B cell (primary cell): ENCODE measurements around the gene TENM4. TPM values are rescaled to one million over a fixed set of nuclear protein-coding genes. Genes with fewer than 3 reads are reported as not detected.

Source experiments
- ATAC-seq: fragments of 200-7000 bp; cut with Tn5 transposase; one replicate; pipeline ENCODE4 v1.10.0; 2021; ENCODE audit warnings: low read depth, mild to moderate bottlenecking, moderate number of reproducible peaks, moderate library complexity
- CTCF ChIA-PET: fragments of 350-600 bp; sonication (Branson Sonifier 250); formaldehyde crosslinking; loops from one replicate; lab custom pipeline; 2021; ENCODE audit warnings: antibody characterized with exemption, inconsistent platforms; lab: Charles Lee
- POLR2A ChIA-PET: fragments of 350-600 bp; sonication (Branson Sonifier 250); formaldehyde crosslinking; loops from one replicate; lab custom pipeline; 2021; ENCODE audit warnings: antibody characterized with exemption; lab: Charles Lee
- DNase-seq: peaks from one replicate; pipeline ENCODE4 v3.0.0; 2013
- H2AFZ ChIP-seq: 2 replicates; pipeline ENCODE4 v1.6.1; 2012; ENCODE audit warnings: mild to moderate bottlenecking, low read depth, low read length; ENCODE audit not compliant: insufficient read depth, poor library complexity, severe bottlenecking
- H3K27ac ChIP-seq, 2 donors: 1 replicate in 1 of 2; 2 replicates in 1 of 2; pipeline ENCODE4 v1.5.1; 2012 to 2013; ENCODE audit warnings: low read length in 2 of 2, mild to moderate bottlenecking in 2 of 2, moderate library complexity in 1 of 2
- H3K27me3 ChIP-seq, 4 experiments: fragments of 200-600 bp in 1 of 4; sonication (generic) in 1 of 4; replicated peaks in 1 of 4; 1 replicate in 2 of 4; 2 replicates in 2 of 4; pipeline versions ENCODE4 v1.6.1 to v1.7.0; 2013 to 2016; ENCODE audit warnings: low read length in 3 of 4, mild to moderate bottlenecking in 2 of 4, mixed read lengths in 1 of 4, moderate library complexity in 1 of 4; ENCODE audit not compliant: insufficient read depth in 4 of 4, control insufficient read depth in 3 of 4; ENCODE audit errors: control extremely low read depth in 1 of 4
- H3K36me3 ChIP-seq, 2 experiments: replicated peaks in 1 of 2; 1 replicate in 1 of 2; 2 replicates in 1 of 2; pipeline versions ENCODE4 v1.6.1 to v1.7.1; 2013; ENCODE audit warnings: low read length in 1 of 2; ENCODE audit not compliant: insufficient read depth in 2 of 2, control insufficient read depth in 1 of 2; ENCODE audit errors: control extremely low read depth in 1 of 2, extremely low read depth in 1 of 2
- H3K4me1 ChIP-seq, 2 donors: fragments of 200-600 bp in 1 of 2; sonication (generic) in 1 of 2; 1 replicate in 1 of 2; 2 replicates in 1 of 2; pipeline versions ENCODE4 v1.5.1 to v1.6.1; 2013 to 2017; ENCODE audit warnings: low read length in 2 of 2; ENCODE audit not compliant: control insufficient read depth in 2 of 2, insufficient read depth in 2 of 2
- H3K4me2 ChIP-seq: replicated peaks from 2 replicates; pipeline ENCODE3; 2012; ENCODE audit warnings: mild to moderate bottlenecking, low read depth, low read length; ENCODE audit not compliant: poor library complexity, severe bottlenecking
- H3K4me3 ChIP-seq, 5 experiments: fragments of 200-600 bp in 1 of 5; sonication (generic) in 1 of 5; 1 replicate in 3 of 5; 2 replicates in 2 of 5; pipeline versions ENCODE4 v1.5.1 to v1.7.0; 2011 to 2016; ENCODE audit warnings: low read length in 4 of 5, mild to moderate bottlenecking in 4 of 5, low read depth in 2 of 5, control low read depth in 1 of 5, moderate library complexity in 1 of 5; ENCODE audit not compliant: insufficient read depth in 1 of 5; ENCODE audit errors: control extremely low read depth in 1 of 5, extremely low read depth in 1 of 5
- H3K79me2 ChIP-seq: fragments of 200-600 bp; sonication (generic); one replicate; pipeline ENCODE4 v1.6.0; 2016; ENCODE audit warnings: low read length; ENCODE audit not compliant: control insufficient read depth, insufficient read depth
- H3K9ac ChIP-seq: fragments of 200-600 bp; sonication (generic); 2 replicates; pipeline ENCODE4 v1.6.1; 2017; ENCODE audit warnings: mild to moderate bottlenecking, low read length, moderate library complexity
- H3K9me3 ChIP-seq, 3 donors: one replicate each; pipeline versions ENCODE4 v1.6.1 to v1.7.1; 2013; ENCODE audit warnings: low read length in 2 of 3; ENCODE audit not compliant: control insufficient read depth in 2 of 3, insufficient read depth in 1 of 3; ENCODE audit errors: control extremely low read depth in 1 of 3
- H4K20me1 ChIP-seq: 2 replicates; pipeline ENCODE4 v1.6.0; 2012; ENCODE audit warnings: mild to moderate bottlenecking, low read length; ENCODE audit not compliant: insufficient read depth, control insufficient read depth, poor library complexity, severe bottlenecking
- H3K27ac Mint-ChIP-seq: one replicate; pipeline ENCODE4 v1.8.0; 2021; ENCODE audit warnings: mixed read lengths
- H3K27me3 Mint-ChIP-seq: one replicate; pipeline ENCODE4 v1.8.0; 2021; ENCODE audit warnings: mixed read lengths
- H3K4me1 Mint-ChIP-seq: one replicate; pipeline ENCODE4 v1.8.0; 2021; ENCODE audit warnings: mixed read lengths
- H3K4me3 Mint-ChIP-seq: one replicate; pipeline ENCODE4 v1.8.0; 2021; ENCODE audit warnings: mixed read lengths
- H3K9me3 Mint-ChIP-seq: one replicate; pipeline ENCODE4 v1.8.0; 2022; ENCODE audit warnings: mixed read lengths; ENCODE audit not compliant: insufficient read depth
- EZH2 ChIP-seq: IDR thresholded peaks from 2 replicates; pipeline ENCODE4 v1.6.1; 2012; ENCODE audit warnings: borderline replicate concordance, low read depth, mild to moderate bottlenecking, moderate library complexity, low read length; ENCODE audit not compliant: insufficient read depth, poor library complexity, severe bottlenecking
- WGBS: methylation state at CpG from one replicate; pipeline ENCODE4 v1.1.5; 2013; ENCODE audit warnings: missing lambda C conversion rate; ENCODE audit not compliant: insufficient coverage; 5-methylcytosine and 5-hydroxymethylcytosine counted together
- intact Hi-C: fragments of 100-400 bp; cut with micrococcal nuclease; formaldehyde crosslinking; loops from one replicate; pipeline ENCODE4 v1.10.0; 2022
- polyA plus RNA-seq: library from polyadenylated mRNA; depleted of rRNA; stranded (reverse); fragments of >200 nt; gene quantifications from 2 replicates; pipeline ENCODE4 v1.2.3, GENCODE V29; 2012
- total RNA-seq, 2 donors: library from RNA; stranded (reverse); fragments of 120-200 nt in 1 of 2; gene quantifications; 1 replicate in 1 of 2; 2 replicates in 1 of 2; pipeline versions ENCODE4 v1.2.3 to v1.2.4, GENCODE V29; 2013 to 2022
- TF ChIP-seq, protein P1 (sequence below): fragments of 200-600 bp; IDR thresholded peaks from one replicate; pipeline ENCODE4 v1.8.0; 2022; ENCODE audit warnings: antibody characterized with exemption, mild to moderate bottlenecking

Gene TENM4
- total and polyA plus RNA-seq, 2 donors (not counting 1 experiment from before 2014, with no cell fraction given), result 0.09 to 5.7 TPM

DNA sequence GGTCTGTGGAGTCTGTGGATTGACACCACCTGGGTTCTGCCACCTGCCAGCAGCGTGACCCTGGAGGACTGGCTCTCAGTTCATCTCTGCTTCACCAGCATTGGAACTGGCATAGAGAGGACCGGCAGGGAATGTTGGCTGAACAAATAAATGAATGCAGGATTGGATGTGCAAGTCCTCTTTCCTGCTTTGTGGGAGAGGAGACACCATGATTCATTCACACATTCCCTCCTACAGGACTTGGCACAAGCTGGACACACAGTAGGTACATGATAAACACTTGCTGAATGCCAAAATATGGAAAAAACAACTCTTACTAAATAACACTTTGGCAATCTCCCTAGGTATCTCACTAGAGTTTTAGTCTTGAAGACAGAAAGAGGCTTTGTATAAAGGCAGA lies 749.6 kb downstream of the TENM4 start:
- Histone ChIP-seq H3K4me2 (no peak overlapping the region), H4K20me1 (no peaks in the 10 kb centered on the region), H3K36me3 (no peaks in the 10 kb centered on the region), H3K9ac (no peak overlapping the region), H3K9me3 (no peaks in the 10 kb centered on the region), H3K4me1 (no peaks in the 10 kb centered on the region), H3K79me2 (no peaks in the 10 kb centered on the region), H3K27ac (no peak overlapping the region), H3K27me3 (peaks cover 0 to 5% (median 0%) of the 10 kb centered on the region in 4 experiments), H3K4me3 (no peak overlapping the region), H2AFZ (no peak overlapping the region)
- DNase-seq (no peak), ATAC-seq (no peak)
- intact Hi-C loops, result no loop called here
- WGBS, result no CpG with 5 or more reads among the region's 2 CpGs
- H3K4me1 Mint-ChIP-seq, result no peaks in the 10 kb centered on the region
- ChIA-PET POLR2A (no interaction called here), CTCF (no interaction called here)
- TF ChIP-seq, protein P1, sequence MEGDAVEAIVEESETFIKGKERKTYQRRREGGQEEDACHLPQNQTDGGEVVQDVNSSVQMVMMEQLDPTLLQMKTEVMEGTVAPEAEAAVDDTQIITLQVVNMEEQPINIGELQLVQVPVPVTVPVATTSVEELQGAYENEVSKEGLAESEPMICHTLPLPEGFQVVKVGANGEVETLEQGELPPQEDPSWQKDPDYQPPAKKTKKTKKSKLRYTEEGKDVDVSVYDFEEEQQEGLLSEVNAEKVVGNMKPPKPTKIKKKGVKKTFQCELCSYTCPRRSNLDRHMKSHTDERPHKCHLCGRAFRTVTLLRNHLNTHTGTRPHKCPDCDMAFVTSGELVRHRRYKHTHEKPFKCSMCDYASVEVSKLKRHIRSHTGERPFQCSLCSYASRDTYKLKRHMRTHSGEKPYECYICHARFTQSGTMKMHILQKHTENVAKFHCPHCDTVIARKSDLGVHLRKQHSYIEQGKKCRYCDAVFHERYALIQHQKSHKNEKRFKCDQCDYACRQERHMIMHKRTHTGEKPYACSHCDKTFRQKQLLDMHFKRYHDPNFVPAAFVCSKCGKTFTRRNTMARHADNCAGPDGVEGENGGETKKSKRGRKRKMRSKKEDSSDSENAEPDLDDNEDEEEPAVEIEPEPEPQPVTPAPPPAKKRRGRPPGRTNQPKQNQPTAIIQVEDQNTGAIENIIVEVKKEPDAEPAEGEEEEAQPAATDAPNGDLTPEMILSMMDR, result no peak
- TF ChIP-seq EZH2, result no peak
- no peak overlapping the region for H3K4me3 Mint-ChIP-seq
- H3K27me3 Mint-ChIP-seq, result peaks cover 13% of the 10 kb centered on the region
- no peak overlapping the region for H3K27ac Mint-ChIP-seq
- no peaks in the 10 kb centered on the region for H3K9me3 Mint-ChIP-seq

DNA sequence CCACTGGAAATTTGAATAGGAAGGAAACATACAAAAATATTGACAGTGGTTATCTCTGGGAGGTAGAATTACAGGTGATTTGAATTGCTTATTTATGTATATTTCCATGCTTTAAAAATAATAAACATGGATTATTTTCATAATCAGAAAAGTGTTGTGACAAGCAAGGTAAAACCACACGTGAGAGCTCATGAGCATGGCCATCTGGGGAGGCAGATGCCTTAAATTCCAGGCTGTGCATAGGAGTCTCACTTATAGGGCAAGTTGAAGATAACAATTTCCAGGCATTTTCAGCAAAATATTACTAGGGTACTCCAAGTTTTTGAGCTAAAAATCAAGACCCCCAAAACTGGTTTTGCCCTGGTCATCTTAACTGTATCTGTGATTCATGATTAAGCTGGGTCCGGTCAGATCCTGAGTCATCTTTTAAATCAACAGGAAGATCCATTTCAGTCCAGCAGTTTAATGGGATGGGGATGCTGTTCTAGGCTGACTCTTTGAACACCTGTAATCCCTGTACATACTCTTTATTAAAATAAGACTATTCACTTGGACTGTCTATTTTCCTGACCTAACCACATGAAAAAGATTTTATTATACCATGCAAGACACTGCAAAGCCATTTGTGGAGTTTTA lies 750.4 kb downstream of the TENM4 start:
- no peaks in the 10 kb centered on the region for H3K4me1 Mint-ChIP-seq
- TF ChIP-seq, protein P1, result no peak
- no peak for TF ChIP-seq EZH2
- no CpG with 5 or more reads among the region's 2 CpGs for WGBS
- no peak for DNase-seq
- H3K27ac ChIP-seq, result no peak overlapping the region
- H3K27me3 Mint-ChIP-seq, result peaks cover 8% of the 10 kb centered on the region
- no peak overlapping the region for H3K4me3 ChIP-seq
- H3K36me3 ChIP-seq, result no peaks in the 10 kb centered on the region
- H3K9me3 ChIP-seq, result no peaks in the 10 kb centered on the region
- H3K9ac ChIP-seq, result no peak overlapping the region
- no peak overlapping the region for H3K27ac Mint-ChIP-seq
- no peaks in the 10 kb centered on the region for H3K79me2 ChIP-seq
- H4K20me1 ChIP-seq, result no peaks in the 10 kb centered on the region
- H3K4me3 Mint-ChIP-seq, result no peak overlapping the region
- no peaks in the 10 kb centered on the region for H3K9me3 Mint-ChIP-seq
- ATAC-seq, result no peak
- ChIA-PET CTCF (no interaction called here), POLR2A (no interaction called here)
- no peak overlapping the region for H3K4me2 ChIP-seq
- no peak overlapping the region for H2AFZ ChIP-seq
- intact Hi-C loops, result no loop called here
- no peaks in the 10 kb centered on the region for H3K4me1 ChIP-seq
- H3K27me3 ChIP-seq, result peaks cover 0 to 5% (median 0%) of the 10 kb centered on the region in 4 experiments
